GM13976 (cell line): ENCODE data around the gene LARP1.
A peak's percentile ranks its signal among the peaks of the same experiment; 100 is the strongest.
"Not testable (repeated sequence)": the region's sequence is repeated elsewhere in the genome, so short reads cannot be mapped to it uniquely, and the experiment has no call there.

Experiments used
- DNase-seq: peaks from one replicate; pipeline ENCODE4 v3.0.0; 2012; ENCODE audit warnings: low spot score
- in situ Hi-C: fragments of 300-500 bp; cut with MboI; formaldehyde crosslinking; loops from one replicate; pipeline ENCODE4 v1.12.0; 2022; ENCODE audit warnings: low sequenced_read_pairs, mixed read lengths, inconsistent platforms; ENCODE audit not compliant: unreplicated experiment
- TF ChIP-seq, protein P1 (sequence below): IDR thresholded peaks from 2 replicates; pipeline ENCODE4 v1.5.1; 2012; ENCODE audit warnings: borderline replicate concordance, mild to moderate bottlenecking; ENCODE audit not compliant: insufficient read depth; ENCODE audit errors: extremely low read depth, missing control alignments, control extremely low read depth

Gene LARP1

DNA sequence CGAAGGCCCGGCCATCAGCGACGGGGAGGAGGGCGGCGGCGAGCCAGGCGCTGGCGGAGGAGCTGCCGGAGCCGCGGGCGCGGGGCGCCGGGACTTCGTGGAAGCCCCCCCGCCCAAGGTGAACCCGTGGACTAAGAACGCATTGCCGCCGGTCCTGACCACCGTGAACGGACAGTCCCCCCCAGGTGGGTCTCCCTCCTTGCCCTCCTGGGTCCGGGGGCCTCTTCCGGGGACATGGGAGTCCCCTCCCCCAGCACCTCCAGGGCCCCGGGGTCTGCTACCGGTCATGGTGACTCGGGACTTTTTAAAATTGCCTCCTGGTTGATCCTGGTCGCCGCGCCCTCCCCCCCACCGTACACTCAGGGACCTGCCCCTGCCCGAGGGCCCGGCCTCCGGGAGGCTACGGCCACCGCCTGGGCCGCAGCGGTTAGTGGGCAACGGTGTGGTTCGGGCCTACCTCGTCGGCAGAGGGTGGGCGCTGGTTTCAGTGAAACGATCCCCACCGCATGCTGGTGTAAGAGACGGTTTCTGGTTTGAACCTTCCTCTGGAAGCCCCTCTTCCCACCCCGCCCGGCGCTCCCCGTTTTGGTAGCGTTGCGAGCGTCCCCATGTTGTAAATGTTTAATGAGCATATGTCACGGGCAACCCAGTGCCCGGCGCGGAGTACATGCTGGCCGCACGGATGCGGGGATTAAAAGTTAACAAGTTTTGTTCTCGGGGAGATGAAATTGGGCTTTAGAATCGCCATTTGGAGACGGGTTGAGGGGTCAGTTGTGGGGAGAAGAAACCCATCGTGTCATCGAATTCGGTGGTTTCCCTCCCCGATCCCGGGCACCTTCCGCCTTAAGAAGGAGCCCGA is 1.1 kb downstream of the LARP1 start:
- TF ChIP-seq, protein P1, sequence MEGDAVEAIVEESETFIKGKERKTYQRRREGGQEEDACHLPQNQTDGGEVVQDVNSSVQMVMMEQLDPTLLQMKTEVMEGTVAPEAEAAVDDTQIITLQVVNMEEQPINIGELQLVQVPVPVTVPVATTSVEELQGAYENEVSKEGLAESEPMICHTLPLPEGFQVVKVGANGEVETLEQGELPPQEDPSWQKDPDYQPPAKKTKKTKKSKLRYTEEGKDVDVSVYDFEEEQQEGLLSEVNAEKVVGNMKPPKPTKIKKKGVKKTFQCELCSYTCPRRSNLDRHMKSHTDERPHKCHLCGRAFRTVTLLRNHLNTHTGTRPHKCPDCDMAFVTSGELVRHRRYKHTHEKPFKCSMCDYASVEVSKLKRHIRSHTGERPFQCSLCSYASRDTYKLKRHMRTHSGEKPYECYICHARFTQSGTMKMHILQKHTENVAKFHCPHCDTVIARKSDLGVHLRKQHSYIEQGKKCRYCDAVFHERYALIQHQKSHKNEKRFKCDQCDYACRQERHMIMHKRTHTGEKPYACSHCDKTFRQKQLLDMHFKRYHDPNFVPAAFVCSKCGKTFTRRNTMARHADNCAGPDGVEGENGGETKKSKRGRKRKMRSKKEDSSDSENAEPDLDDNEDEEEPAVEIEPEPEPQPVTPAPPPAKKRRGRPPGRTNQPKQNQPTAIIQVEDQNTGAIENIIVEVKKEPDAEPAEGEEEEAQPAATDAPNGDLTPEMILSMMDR, result no peak
- in situ Hi-C loops, result no loop called here
- peak; percentile 42 for DNase-seq

DNA sequence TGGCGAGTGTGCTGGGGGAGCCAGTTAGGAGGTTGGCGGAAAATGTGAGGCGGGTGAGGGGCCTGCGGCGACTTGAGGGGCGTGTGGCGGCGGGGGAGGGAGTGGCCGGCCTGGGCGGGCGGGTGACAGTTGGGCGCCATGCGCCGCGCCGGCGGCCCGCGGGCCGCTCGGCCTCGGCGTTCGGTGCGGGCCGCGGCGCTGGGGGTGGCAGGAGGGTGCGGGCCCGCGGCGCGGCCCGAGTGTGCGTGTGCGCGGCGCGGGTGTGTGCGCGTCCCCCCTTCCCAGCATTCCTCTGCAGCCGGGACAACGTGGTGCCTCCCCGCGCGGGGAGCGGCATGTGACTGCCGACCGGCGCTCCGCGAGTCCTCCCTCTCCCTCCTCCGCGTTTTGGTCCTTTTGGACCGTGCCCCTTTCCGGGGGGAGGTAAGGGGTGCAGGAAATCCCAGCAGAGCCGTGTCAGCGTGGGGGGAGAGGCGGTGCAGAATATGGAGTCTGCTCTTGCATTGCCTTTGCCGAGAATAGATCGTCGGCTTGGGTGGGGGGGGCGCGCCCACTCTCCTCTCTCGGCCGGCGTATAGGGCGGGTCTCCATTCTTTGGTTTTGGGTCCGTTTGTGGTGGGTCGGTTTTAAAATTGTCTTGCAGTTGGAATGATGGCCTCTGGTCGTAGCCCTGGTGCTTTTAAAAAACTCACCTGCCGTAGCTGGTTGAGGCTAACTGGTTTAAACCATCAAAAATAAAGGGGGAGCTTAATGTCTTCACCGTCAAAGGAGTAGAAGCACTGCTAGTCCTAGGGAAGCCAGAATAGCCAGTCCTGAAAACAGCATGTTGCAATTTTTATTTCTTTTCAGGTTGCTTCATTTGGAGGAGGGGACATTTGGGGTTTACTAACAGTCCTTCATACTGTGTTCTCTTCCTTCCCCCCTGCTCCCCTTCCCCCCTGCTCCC is 2.0 kb downstream of the LARP1 start:
- peak; percentile 50 for DNase-seq
- in situ Hi-C loops, result no loop called here
- TF ChIP-seq, protein P1, result no peak

DNA sequence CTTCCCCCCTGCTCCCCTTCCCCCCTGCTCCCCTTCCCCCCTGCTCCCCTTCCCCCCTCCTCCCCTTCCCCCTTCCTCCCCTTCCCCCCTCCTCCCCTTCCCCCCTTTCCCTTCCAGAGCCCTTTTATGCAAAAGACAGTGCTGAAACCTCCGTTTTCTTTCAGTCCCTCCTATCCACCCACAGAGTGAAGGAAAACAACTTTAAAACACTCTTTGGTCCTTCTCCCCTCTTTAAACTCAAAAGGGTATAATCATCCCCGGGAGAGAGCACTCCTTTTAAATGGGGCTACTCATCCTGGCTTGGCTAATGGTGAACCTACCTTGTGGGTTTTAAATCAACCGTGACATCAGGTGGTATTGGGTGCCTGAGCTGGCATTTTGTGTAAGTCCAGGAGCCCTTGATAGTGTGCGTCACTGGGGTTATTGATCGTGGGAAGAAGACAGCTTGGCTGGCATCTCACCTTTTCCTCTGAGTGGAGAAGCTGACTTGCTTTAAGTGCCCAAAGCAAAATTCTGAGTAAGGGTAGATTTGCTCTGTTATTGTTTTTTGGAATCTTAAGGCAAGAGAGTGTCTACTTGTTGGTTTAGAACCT is 2.7 kb downstream of the LARP1 start:
- in situ Hi-C loops, result no loop called here
- TF ChIP-seq, protein P1, result no peak
- DNase-seq, result no peak

DNA sequence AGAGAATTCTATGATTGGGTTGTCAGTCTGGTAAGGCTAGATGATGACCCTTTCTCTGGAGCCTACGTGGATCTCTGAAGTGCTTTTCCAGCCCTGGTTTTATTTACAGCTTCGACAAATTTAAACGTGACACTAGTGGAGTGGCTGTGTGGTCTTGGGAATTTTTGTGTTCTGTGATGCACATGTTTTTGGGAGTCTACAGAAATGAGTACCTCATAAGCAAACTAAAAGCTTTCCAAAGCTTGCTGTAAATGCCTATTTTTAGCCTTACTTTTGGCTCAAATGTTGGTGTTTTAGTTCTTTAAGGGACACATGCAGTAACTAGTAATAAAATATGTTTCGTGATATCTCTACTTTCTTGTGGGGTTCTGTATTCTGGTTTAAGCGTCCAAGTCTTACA is 3.3 kb downstream of the LARP1 start:
- DNase-seq, result no peak
- in situ Hi-C loops, result no loop called here

DNA sequence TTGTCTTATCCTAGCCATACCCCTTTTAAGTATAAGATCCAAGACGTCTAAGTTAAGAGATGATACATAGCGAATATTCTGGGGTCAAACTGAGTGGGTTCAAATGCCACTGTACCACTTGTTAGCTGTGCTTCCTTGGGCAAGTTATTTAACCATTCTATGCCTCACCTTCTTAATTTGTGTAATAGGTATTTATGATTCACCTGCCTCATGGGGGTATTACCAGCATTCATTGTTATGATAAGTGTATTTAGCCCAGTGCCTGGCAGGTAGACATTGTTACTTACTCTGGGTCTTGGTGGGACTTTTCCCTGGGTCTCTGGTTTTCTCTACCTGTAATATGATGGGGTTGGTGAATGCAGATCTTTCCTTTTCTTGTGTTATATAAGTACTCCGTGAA is 3.8 kb downstream of the LARP1 start:
- TF ChIP-seq, protein P1, result no peak
- DNase-seq, result no peak
- in situ Hi-C loops, result no loop called here

More for the DNA sequence above, 3.3 kb downstream of the LARP1 start:
- TF ChIP-seq, protein P1, result no peak

DNA sequence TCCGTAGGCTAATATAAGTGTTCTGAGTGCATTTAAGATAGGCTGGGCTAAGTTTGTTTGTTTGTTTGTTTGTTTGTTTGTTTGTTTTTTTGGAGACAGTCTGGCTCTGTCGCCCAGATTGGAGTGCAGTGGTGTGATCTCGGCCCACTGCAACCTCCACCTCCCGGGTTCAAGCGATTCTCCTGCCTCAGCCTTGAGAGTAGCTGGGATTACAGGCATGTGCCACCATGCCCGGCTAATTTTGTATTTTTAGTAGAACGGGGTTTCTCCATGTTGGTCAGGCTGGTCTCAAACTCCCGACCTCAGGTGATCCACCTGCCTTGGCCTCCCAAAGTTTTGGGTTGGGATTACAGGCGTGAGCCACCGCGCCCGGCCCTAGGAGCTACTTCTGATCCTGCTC is 4.7 kb downstream of the LARP1 start:
- DNase-seq, in situ Hi-C loops: not testable (repeated sequence)
